Smooth muscle cell (in vitro differentiated cells): ENCODE measurements around the gene DTNB. TPM values are rescaled to one million over a fixed set of nuclear protein-coding genes. Genes with fewer than 3 reads are reported as not detected.
"Not testable (repeated sequence)": the region's sequence is repeated elsewhere in the genome, so short reads cannot be mapped to it uniquely, and the experiment has no call there.

Source experiments
- DNase-seq: peaks from one replicate; lab custom pipeline; 2025; ENCODE audit not compliant: unreplicated experiment; lab: John Stamatoyannopoulos, UW
- H2AFZ ChIP-seq: fragments of 200-600 bp; sonication (generic); 2 replicates; pipeline ENCODE4 v1.6.0; 2016; ENCODE audit warnings: antibody characterized with exemption, low read depth, mild to moderate bottlenecking
- H3F3A ChIP-seq: fragments of 200-600 bp; sonication (generic); 2 replicates; pipeline ENCODE4 v1.6.0; 2017; ENCODE audit warnings: antibody characterized with exemption, low read depth
- H3K27ac ChIP-seq: fragments of 200-600 bp; sonication (generic); 2 replicates; pipeline ENCODE4 v1.5.1; 2016; ENCODE audit warnings: low read depth, mild to moderate bottlenecking
- H3K27me3 ChIP-seq: fragments of 200-600 bp; sonication (generic); 2 replicates; pipeline ENCODE4 v1.6.1; 2016; ENCODE audit warnings: low read depth, mild to moderate bottlenecking
- H3K36me3 ChIP-seq: fragments of 200-600 bp; sonication (generic); 2 replicates; pipeline ENCODE4 v1.5.1; 2016; ENCODE audit warnings: low read depth
- H3K4me1 ChIP-seq: fragments of 200-600 bp; sonication (generic); 2 replicates; pipeline ENCODE4 v1.5.1; 2016; ENCODE audit warnings: low read depth
- H3K4me2 ChIP-seq: fragments of 200-600 bp; sonication (generic); 2 replicates; pipeline ENCODE4 v1.6.0; 2016; ENCODE audit warnings: mild to moderate bottlenecking
- H3K4me3 ChIP-seq: fragments of 200-600 bp; sonication (generic); 2 replicates; pipeline ENCODE4 v1.5.1; 2016; ENCODE audit warnings: mild to moderate bottlenecking
- H3K79me2 ChIP-seq: fragments of 200-600 bp; sonication (generic); 2 replicates; pipeline ENCODE4 v1.6.0; 2016; ENCODE audit warnings: low read depth, mild to moderate bottlenecking
- H3K9ac ChIP-seq: fragments of 200-600 bp; sonication (generic); 2 replicates; pipeline ENCODE4 v1.6.0; 2016; ENCODE audit warnings: low read depth
- H3K9me3 ChIP-seq: fragments of 200-600 bp; sonication (generic); replicated peaks from 2 replicates; pipeline ENCODE4 v1.5.1; 2016; ENCODE audit warnings: low read depth
- H4K20me1 ChIP-seq: fragments of 200-600 bp; sonication (generic); 2 replicates; pipeline ENCODE4 v1.6.0; 2016; ENCODE audit warnings: low read depth
- WGBS: methylation state at CpG from one replicate; pipeline ENCODE4 v1.1.7; 2016; ENCODE audit warnings: low lambda C conversion rate; 5-methylcytosine and 5-hydroxymethylcytosine counted together
- polyA plus RNA-seq: library from polyadenylated mRNA; unstranded; fragments of >200 nt; fragmentation: Nextera tagmentation; extraction: Ambion mirVana; gene quantifications from 2 replicates; pipeline ENCODE4 v1.2.1, GENCODE V29; 2016
- total RNA-seq: library from RNA; depleted of rRNA; stranded (reverse); fragments of >200 nt; gene quantifications from 2 replicates; pipeline ENCODE4 v1.2.3, GENCODE V29; 2014
- TF ChIP-seq, protein P1 (sequence below): fragments of 200-600 bp; sonication (generic); IDR thresholded peaks from 2 replicates; pipeline ENCODE4 v1.5.1; 2017; ENCODE audit warnings: borderline replicate concordance, mild to moderate bottlenecking, antibody characterized with exemption; ENCODE audit not compliant: insufficient read depth, poor library complexity, severe bottlenecking

DTNB gene
- total and polyA plus RNA-seq, 2 experiments from 2014 or later, result 4.9 to 5.4 TPM

DNA sequence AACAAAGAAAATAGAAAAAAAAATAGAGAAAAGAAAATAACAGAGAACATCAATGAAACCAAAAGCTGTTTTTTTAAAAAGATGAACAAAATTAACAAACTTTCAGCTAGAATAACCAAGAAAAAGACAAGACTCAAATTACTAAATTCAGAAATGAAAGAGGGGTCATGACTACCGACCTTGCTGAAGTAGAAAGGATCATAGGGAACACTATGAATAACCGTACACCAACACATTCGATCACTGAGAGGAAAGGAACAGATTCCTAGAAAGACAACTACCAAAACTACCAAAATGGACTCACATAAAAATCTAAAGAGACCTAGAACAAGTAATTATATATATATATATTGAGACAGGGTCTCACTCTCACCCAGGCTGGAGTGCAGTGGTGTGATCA lies 37.4 kb upstream of the DTNB start:
- TF ChIP-seq, protein P1, sequence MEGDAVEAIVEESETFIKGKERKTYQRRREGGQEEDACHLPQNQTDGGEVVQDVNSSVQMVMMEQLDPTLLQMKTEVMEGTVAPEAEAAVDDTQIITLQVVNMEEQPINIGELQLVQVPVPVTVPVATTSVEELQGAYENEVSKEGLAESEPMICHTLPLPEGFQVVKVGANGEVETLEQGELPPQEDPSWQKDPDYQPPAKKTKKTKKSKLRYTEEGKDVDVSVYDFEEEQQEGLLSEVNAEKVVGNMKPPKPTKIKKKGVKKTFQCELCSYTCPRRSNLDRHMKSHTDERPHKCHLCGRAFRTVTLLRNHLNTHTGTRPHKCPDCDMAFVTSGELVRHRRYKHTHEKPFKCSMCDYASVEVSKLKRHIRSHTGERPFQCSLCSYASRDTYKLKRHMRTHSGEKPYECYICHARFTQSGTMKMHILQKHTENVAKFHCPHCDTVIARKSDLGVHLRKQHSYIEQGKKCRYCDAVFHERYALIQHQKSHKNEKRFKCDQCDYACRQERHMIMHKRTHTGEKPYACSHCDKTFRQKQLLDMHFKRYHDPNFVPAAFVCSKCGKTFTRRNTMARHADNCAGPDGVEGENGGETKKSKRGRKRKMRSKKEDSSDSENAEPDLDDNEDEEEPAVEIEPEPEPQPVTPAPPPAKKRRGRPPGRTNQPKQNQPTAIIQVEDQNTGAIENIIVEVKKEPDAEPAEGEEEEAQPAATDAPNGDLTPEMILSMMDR, result no peak
- Histone ChIP-seq H3K27ac (no peak overlapping the region), H3K4me1 (peaks cover 3% of the 10 kb centered on the region), H3K27me3 (no peaks in the 10 kb centered on the region), H3K9me3 (no peaks in the 10 kb centered on the region), H3K9ac (no peak overlapping the region), H4K20me1 (no peaks in the 10 kb centered on the region), H3K79me2 (no peaks in the 10 kb centered on the region), H3F3A (no peaks in the 10 kb centered on the region), H2AFZ (no peak overlapping the region), H3K4me3 (no peak overlapping the region), H3K36me3 (no peaks in the 10 kb centered on the region), H3K4me2 (no peak overlapping the region)
- no peak for DNase-seq
- WGBS, result 99% methylated on average over 3 of the region's 3 CpGs

- Histone ChIP-seq H3K4me2 (no peak overlapping the region), H3K9ac (no peak overlapping the region), H3K27me3 (no peaks in the 10 kb centered on the region), H3K79me2 (no peaks in the 10 kb centered on the region), H3K4me1 (peaks cover 3% of the 10 kb centered on the region), H2AFZ (no peak overlapping the region), H3K4me3 (no peak overlapping the region), H3K36me3 (no peaks in the 10 kb centered on the region), H4K20me1 (no peaks in the 10 kb centered on the region), H3K27ac (no peak overlapping the region), H3K9me3 (no peaks in the 10 kb centered on the region), H3F3A (no peaks in the 10 kb centered on the region)
- TF ChIP-seq, protein P1, result no peak
- DNase-seq, result no peak
- 91% methylated on average over 2 of the region's 2 CpGs for WGBS
Measured at GRCh38 chr2:25709349-25709748, 36.0 kb upstream of the DTNB start.

DNA sequence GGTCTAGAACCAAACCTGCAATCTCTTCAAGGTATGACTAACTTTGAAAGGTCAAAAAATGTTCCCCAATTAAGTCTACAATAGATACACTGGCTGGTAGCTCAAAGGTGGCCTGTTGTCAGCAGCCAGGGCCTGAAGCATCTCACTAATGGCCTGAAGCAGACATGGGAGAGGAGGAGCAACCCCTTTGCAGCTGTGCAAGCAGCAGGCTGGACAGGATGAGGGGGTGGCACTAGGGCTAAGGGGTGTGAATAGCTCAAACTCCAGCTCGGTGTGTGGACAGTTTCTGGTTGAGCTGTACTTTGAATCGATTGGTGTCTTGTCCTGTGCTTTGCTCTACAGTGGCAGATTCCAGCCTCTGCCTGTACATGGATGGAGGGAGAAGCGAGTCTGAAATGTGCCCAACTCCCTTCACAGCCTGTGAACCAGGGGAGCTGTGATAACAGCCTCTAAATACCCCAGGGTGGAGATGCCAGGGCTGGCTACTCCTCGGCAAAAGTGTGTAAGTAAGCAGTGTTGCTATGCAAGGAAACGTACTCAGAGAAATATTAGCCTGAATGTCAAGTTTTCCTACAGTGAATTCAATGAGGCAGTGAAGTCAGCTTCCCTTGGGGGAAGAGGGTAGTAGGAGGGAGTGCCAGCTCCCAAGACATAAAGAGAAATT lies 34.7 kb upstream of the DTNB start:
- no peak overlapping the region for H2AFZ ChIP-seq
- H3K27me3 ChIP-seq, result no peaks in the 10 kb centered on the region
- no peaks in the 10 kb centered on the region for H3K9me3 ChIP-seq
- H3K9ac ChIP-seq, result no peak overlapping the region
- no peaks in the 10 kb centered on the region for H3K36me3 ChIP-seq
- H3K4me3 ChIP-seq, result no peak overlapping the region
- H4K20me1 ChIP-seq, result no peaks in the 10 kb centered on the region
- TF ChIP-seq, protein P1, result no peak
- no peak overlapping the region for H3K27ac ChIP-seq
- no peaks in the 10 kb centered on the region for H3K79me2 ChIP-seq
- DNase-seq, result no peak
- H3K4me2 ChIP-seq, result no peak overlapping the region
- peaks cover 3% of the 10 kb centered on the region for H3K4me1 ChIP-seq
- no peaks in the 10 kb centered on the region for H3F3A ChIP-seq
- WGBS, result 68% methylated on average over 5 of the region's 5 CpGs

DNA sequence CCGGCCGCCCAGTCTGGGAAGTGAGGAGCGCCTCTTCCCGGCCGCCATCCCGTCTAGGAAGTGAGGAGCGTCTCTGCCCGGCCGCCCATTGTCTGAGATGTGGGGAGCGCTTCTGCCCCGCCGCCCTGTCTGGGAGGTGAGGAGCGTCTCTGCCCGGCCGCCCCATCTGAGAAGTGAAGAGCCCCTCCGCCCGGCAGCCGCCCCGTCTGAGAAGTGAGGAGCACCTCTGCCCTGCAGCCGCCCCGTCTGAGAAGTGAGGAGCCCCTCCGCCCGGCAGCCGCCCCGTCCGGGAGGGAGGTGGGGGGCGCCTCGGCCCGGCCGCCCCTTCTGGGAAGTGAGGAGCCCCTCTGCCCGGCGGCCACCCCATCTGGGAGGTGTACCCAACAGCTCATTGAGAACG lies 32.2 kb upstream of the DTNB start:
- not testable (repeated sequence) for H3K27ac ChIP-seq, H2AFZ ChIP-seq, H3F3A ChIP-seq, H3K4me1 ChIP-seq, H3K27me3 ChIP-seq, H3K9ac ChIP-seq, H3K36me3 ChIP-seq, H3K4me3 ChIP-seq, DNase-seq, H3K9me3 ChIP-seq, H4K20me1 ChIP-seq, H3K4me2 ChIP-seq, H3K79me2 ChIP-seq
- 86% methylated on average over 15 of the region's 33 CpGs for WGBS
